Hepatocyte (in vitro differentiated cells): ENCODE measurements around the gene NUDT4. TPM values are rescaled to one million over a fixed set of nuclear protein-coding genes. Genes with fewer than 3 reads are reported as not detected.

Experiments
- DNase-seq: peaks from one replicate; pipeline ENCODE4 v3.0.0-alpha.2; 2016; ENCODE audit warnings: low spot score
- H2AFZ ChIP-seq: fragments of 200-600 bp; sonication (generic); 2 replicates; pipeline ENCODE4 v1.6.0; 2016; ENCODE audit warnings: antibody characterized with exemption, mild to moderate bottlenecking
- H3K27ac ChIP-seq: fragments of 200-600 bp; sonication (generic); 2 replicates; pipeline ENCODE4 v1.5.1; 2016; ENCODE audit warnings: mild to moderate bottlenecking
- H3K27me3 ChIP-seq: fragments of 200-600 bp; sonication (generic); 2 replicates; pipeline ENCODE4 v1.6.1; 2016
- H3K36me3 ChIP-seq: fragments of 200-600 bp; sonication (generic); replicated peaks from 2 replicates; pipeline ENCODE4 v1.5.1; 2016; ENCODE audit warnings: low read depth; ENCODE audit not compliant: insufficient read depth
- H3K4me1 ChIP-seq: fragments of 200-600 bp; sonication (generic); 2 replicates; pipeline ENCODE4 v1.5.1; 2016; ENCODE audit warnings: mild to moderate bottlenecking, moderate library complexity; ENCODE audit not compliant: insufficient read depth
- H3K4me2 ChIP-seq: fragments of 200-600 bp; sonication (generic); 2 replicates; pipeline ENCODE4 v1.6.0; 2016
- H3K4me3 ChIP-seq: fragments of 200-600 bp; sonication (generic); 2 replicates; pipeline ENCODE4 v1.5.1; 2016; ENCODE audit warnings: mild to moderate bottlenecking
- H3K79me2 ChIP-seq: fragments of 200-600 bp; sonication (generic); 2 replicates; pipeline ENCODE4 v1.6.0; 2017; ENCODE audit warnings: mild to moderate bottlenecking
- H3K9me2 ChIP-seq: fragments of 200-600 bp; sonication (generic); replicated peaks from 2 replicates; pipeline ENCODE4 v1.6.0; 2017; ENCODE audit warnings: mild to moderate bottlenecking; ENCODE audit not compliant: insufficient read depth
- H3K9me3 ChIP-seq: fragments of 200-600 bp; sonication (generic); 2 replicates; pipeline ENCODE4 v1.5.1; 2016; ENCODE audit warnings: low read depth, mild to moderate bottlenecking
- H4K20me1 ChIP-seq: fragments of 200-600 bp; sonication (generic); 2 replicates; pipeline ENCODE4 v1.6.0; 2016; ENCODE audit warnings: mild to moderate bottlenecking; ENCODE audit not compliant: insufficient read depth, poor library complexity, severe bottlenecking
- CTCF ChIP-seq: fragments of 200-600 bp; sonication (generic); IDR thresholded peaks from 2 replicates; pipeline ENCODE4 v1.5.1; 2016; ENCODE audit warnings: antibody characterized with exemption, mild to moderate bottlenecking; ENCODE audit not compliant: poor library complexity
- EZH2 ChIP-seq: fragments of 200-600 bp; sonication (generic); IDR thresholded peaks from 2 replicates; pipeline ENCODE4 v1.6.1; 2016; ENCODE audit warnings: antibody characterized with exemption, mild to moderate bottlenecking, borderline replicate concordance
- EZH2phosphoT487 ChIP-seq: fragments of 200-600 bp; sonication (generic); IDR thresholded peaks from one replicate; pipeline ENCODE4 v1.6.1; 2018; ENCODE audit warnings: antibody characterized with exemption, mild to moderate bottlenecking, low read depth, moderate library complexity; ENCODE audit not compliant: unreplicated experiment, severe bottlenecking
- WGBS: methylation state at CpG from one replicate; pipeline ENCODE4 v1.1.6; 2016; ENCODE audit warnings: low lambda C conversion rate; ENCODE audit errors: missing lambda C conversion rate; 5-methylcytosine and 5-hydroxymethylcytosine counted together
- polyA plus RNA-seq: library from polyadenylated mRNA; unstranded; fragments of >200 nt; fragmentation: Nextera tagmentation; extraction: Ambion mirVana; gene quantifications from 2 replicates; pipeline ENCODE4 v1.2.1, GENCODE V29; 2016
- total RNA-seq: library from RNA; depleted of rRNA; stranded (reverse); fragments of >200 nt; gene quantifications from 2 replicates; pipeline ENCODE4 v1.2.3, GENCODE V29; 2014

NUDT4 gene
- total and polyA plus RNA-seq, 2 experiments from 2014 or later, result 151 to 243 TPM

GRCh38 chr12:93440043-93440835 is 62.5 kb downstream of the NUDT4 start:
- WGBS, result 28% methylated on average over 12 of the region's 12 CpGs

GRCh38 chr12:93441081-93441616 is 63.4 kb downstream of the NUDT4 start:
- Histone ChIP-seq H3K9me2 (no peaks in the 10 kb centered on the region), H3K79me2 (peaks cover 55% of the 10 kb centered on the region), H3K4me2 (peak overlapping the region; percentile 87), H3K36me3 (no peaks in the 10 kb centered on the region), H3K4me1 (peaks cover 19% of the 10 kb centered on the region), H3K9me3 (no peaks in the 10 kb centered on the region), H4K20me1 (peaks cover 48% of the 10 kb centered on the region), H3K27me3 (no peaks in the 10 kb centered on the region), H3K27ac (peak overlapping the region; percentile 96), H3K4me3 (peak overlapping the region; percentile 62), H2AFZ (peak overlapping the region; percentile 58)
- DNase-seq, result peak; percentile 66
- under 1% methylated on average over 39 of the region's 55 CpGs for WGBS
- TF ChIP-seq EZH2phosphoT487 (no peak), CTCF (no peak), EZH2 (no peak)

More at GRCh38 chr12:93440043-93440835, 62.5 kb downstream of the NUDT4 start:
- TF ChIP-seq EZH2phosphoT487 (no peak), CTCF (no peak), EZH2 (no peak)
- Histone ChIP-seq H3K4me3 (peak overlapping the region; percentile 62), H3K79me2 (peaks cover 64% of the 10 kb centered on the region), H3K36me3 (no peaks in the 10 kb centered on the region), H3K27ac (peak overlapping the region; percentile 96), H3K9me2 (no peaks in the 10 kb centered on the region), H3K9me3 (no peaks in the 10 kb centered on the region), H4K20me1 (peaks cover 57% of the 10 kb centered on the region), H3K4me2 (peak overlapping the region; percentile 87), H3K4me1 (peaks cover 19% of the 10 kb centered on the region), H3K27me3 (no peaks in the 10 kb centered on the region), H2AFZ (no peak overlapping the region)
- DNase-seq, result no peak

- H4K20me1 ChIP-seq, result peaks cover 42% of the 10 kb centered on the region
- H3K27me3 ChIP-seq, result no peaks in the 10 kb centered on the region
- peak; percentile 98 for DNase-seq
- H3K9me3 ChIP-seq, result no peaks in the 10 kb centered on the region
- no peaks in the 10 kb centered on the region for H3K9me2 ChIP-seq
- H3K4me3 ChIP-seq, result peak within 1 kb of the TSS; percentile 62
- no peak for TF ChIP-seq EZH2
- TF ChIP-seq CTCF, result no peak
- no peak for TF ChIP-seq EZH2phosphoT487
- peaks cover 48% of the 10 kb centered on the region for H3K79me2 ChIP-seq
- peak within 1 kb of the TSS; percentile 75 for H2AFZ ChIP-seq
- no peaks in the 10 kb centered on the region for H3K36me3 ChIP-seq
- peaks cover 19% of the 10 kb centered on the region for H3K4me1 ChIP-seq
- 3% methylated on average over 68 of the region's 105 CpGs for WGBS
- peak within 1 kb of the TSS; percentile 87 for H3K4me2 ChIP-seq
- peak within 1 kb of the TSS; percentile 96 for H3K27ac ChIP-seq
Observed at GRCh38 chr12:93441617-93442410, 64.1 kb downstream of the NUDT4 start, which contains the start of gene UBE2N. Gene UBE2N (minus strand): TSS chr12:93441947. CDS start chr12:93441884, 63 bp downstream.
